Measurements from ENCODE around the gene SH3TC2.

Gene SH3TC2

GRCh38 chr5:148979083-148979723 is 83.7 kb downstream of the SH3TC2 start:
- TF ChIP-seq REST (IDR thresholded peaks at IDR 0.05; ENCODE audit: insufficient read depth in 1 of 2, low read depth in 2 of 2, low read length in 2 of 2): no peak
- TF ChIP-seq POLR2AphosphoS5 (IDR thresholded peaks at IDR 0.05; ENCODE audit: low read depth, low read length): no peak

GRCh38 chr5:148978370-148979082 is 84.3 kb downstream of the SH3TC2 start:
- TF ChIP-seq POLR2AphosphoS5 (IDR thresholded peaks at IDR 0.05; ENCODE audit: low read depth, low read length) (no peak), SIN3A (IDR thresholded peaks at IDR 0.05; ENCODE audit: borderline replicate concordance, insufficient read depth, low read length) (no peak), REST (IDR thresholded peaks at IDR 0.05; ENCODE audit: insufficient read depth in 1 of 2, low read depth in 2 of 2, low read length in 2 of 2) (no peak), TAF1 (IDR thresholded peaks at IDR 0.05; ENCODE audit: borderline replicate concordance, insufficient read depth, low read length) (no peak), FOXP2 (optimal IDR thresholded peaks at IDR 0.05; ENCODE audit: borderline replicate concordance, extremely low read depth, extremely low read length, insufficient read depth) (no peak)

- TF ChIP-seq REST (IDR thresholded peaks at IDR 0.05; ENCODE audit: insufficient read depth in 1 of 2, low read depth in 2 of 2, low read length in 2 of 2) (no peak), TAF1 (IDR thresholded peaks at IDR 0.05; ENCODE audit: borderline replicate concordance, insufficient read depth, low read length) (no peak), POLR2AphosphoS5 (IDR thresholded peaks at IDR 0.05; ENCODE audit: low read depth, low read length) (no peak), SIN3A (IDR thresholded peaks at IDR 0.05; ENCODE audit: borderline replicate concordance, insufficient read depth, low read length) (no peak), FOXP2 (optimal IDR thresholded peaks at IDR 0.05; ENCODE audit: borderline replicate concordance, extremely low read depth, extremely low read length, insufficient read depth) (no peak)
These were observed 86.1 kb downstream of the SH3TC2 start for GRCh38 chr5:148976569-148977381.

GRCh38 chr5:148974642-148975327 is 88.1 kb downstream of the SH3TC2 start:
- TF ChIP-seq SIN3A (IDR thresholded peaks at IDR 0.05; ENCODE audit: borderline replicate concordance, insufficient read depth, low read length) (no peak), TAF1 (IDR thresholded peaks at IDR 0.05; ENCODE audit: borderline replicate concordance, insufficient read depth, low read length) (no peak), POLR2AphosphoS5 (IDR thresholded peaks at IDR 0.05; ENCODE audit: low read depth, low read length) (no peak), FOXP2 (optimal IDR thresholded peaks at IDR 0.05; ENCODE audit: borderline replicate concordance, extremely low read depth, extremely low read length, insufficient read depth) (no peak), REST (IDR thresholded peaks at IDR 0.05; ENCODE audit: insufficient read depth in 1 of 2, low read depth in 2 of 2, low read length in 2 of 2) (no peak)

Data from PFSK-1 (cell line).